GM18907 (cell line): ENCODE measurements around the gene CPSF2.
"Not testable (repeated sequence)": the region's sequence is repeated elsewhere in the genome, so short reads cannot be mapped to it uniquely, and the experiment has no call there.

Source experiments
- ATAC-seq: cut with Tn5 transposase; IDR thresholded peaks from one replicate; pipeline ENCODE4 v1.9.1; 2021; ENCODE audit warnings: mild to moderate bottlenecking, moderate library complexity; ENCODE audit not compliant: unreplicated experiment

CPSF2 gene

GRCh38 chr14:92154283-92154942 is 32.6 kb downstream of the CPSF2 start:
- no peak for ATAC-seq

GRCh38 chr14:92160619-92161018 is 38.9 kb downstream of the CPSF2 start:
- no peak for ATAC-seq

GRCh38 chr14:92161521-92161920 is 39.8 kb downstream of the CPSF2 start:
- no peak for ATAC-seq

- no peak for ATAC-seq
These were observed 43.2 kb downstream of the CPSF2 start for GRCh38 chr14:92164958-92165357.

- no peak for ATAC-seq
These were observed 51.9 kb downstream of the CPSF2 start for GRCh38 chr14:92173668-92174067.

GRCh38 chr14:92175811-92176210 is 54.0 kb downstream of the CPSF2 start:
- ATAC-seq = no peak

GRCh38 chr14:92176476-92176875 is 54.7 kb downstream of the CPSF2 start:
- ATAC-seq = no peak

GRCh38 chr14:92179178-92179577 is 57.4 kb downstream of the CPSF2 start:
- not testable (repeated sequence) for ATAC-seq

- ATAC-seq = no peak
These were observed 63.8 kb downstream of the CPSF2 start for GRCh38 chr14:92185559-92185958.

- ATAC-seq = not testable (repeated sequence)
These were observed 65.8 kb downstream of the CPSF2 start for GRCh38 chr14:92187616-92188015.

GRCh38 chr14:92190768-92191167 is 69.0 kb downstream of the CPSF2 start:
- no peak for ATAC-seq

- ATAC-seq = no peak
These were observed 77.0 kb downstream of the CPSF2 start for GRCh38 chr14:92198804-92199203.

- ATAC-seq = no peak
These were observed 78.0 kb downstream of the CPSF2 start for GRCh38 chr14:92199763-92200162.

- ATAC-seq = no peak
These were observed 81.3 kb downstream of the CPSF2 start for GRCh38 chr14:92203116-92203515.

GRCh38 chr14:92204792-92205191 is 83.0 kb downstream of the CPSF2 start:
- ATAC-seq = no peak

GRCh38 chr14:92207012-92207927 is 85.5 kb downstream of the CPSF2 start:
- ATAC-seq = no peak

- ATAC-seq = no peak
These were observed 86.1 kb downstream of the CPSF2 start for GRCh38 chr14:92207928-92208265.

GRCh38 chr14:92209141-92209540 is 87.4 kb downstream of the CPSF2 start:
- ATAC-seq = no peak

GRCh38 chr14:92213125-92213524 is 91.4 kb downstream of the CPSF2 start:
- ATAC-seq = not testable (repeated sequence)

- no peak for ATAC-seq
These were observed 93.8 kb downstream of the CPSF2 start for GRCh38 chr14:92215579-92215978.

GRCh38 chr14:92217936-92218335 is 96.2 kb downstream of the CPSF2 start:
- ATAC-seq = no peak
